T-cell (primary cell): ENCODE data around the gene MBD3L2. TPM values are rescaled to one million over a fixed set of nuclear protein-coding genes. Genes with fewer than 3 reads are reported as not detected.
"Not testable (repeated sequence)": the region's sequence is repeated elsewhere in the genome, so short reads cannot be mapped to it uniquely, and the experiment has no call there.

Experiments used
- ATAC-seq, 4 experiments: fragments of 200-7000 bp in 3 of 4; fragments of 150-1000 bp in 1 of 4; cut with Tn5 transposase; replicated peaks in 1 of 4; 1 replicate in 3 of 4; 2 replicates in 1 of 4; pipeline ENCODE4 v1.10.0; 2021; ENCODE audit warnings: moderate library complexity in 3 of 4, mild to moderate bottlenecking in 2 of 4, moderate number of reproducible peaks in 1 of 4
- CTCF ChIA-PET, 2 donors: fragments of 300-600 bp; sonication (Branson Sonifier 250); formaldehyde crosslinking; loops; one replicate each; lab custom pipeline; 2022; ENCODE audit warnings: antibody characterized with exemption in 2 of 2; lab: Charles Lee
- POLR2A ChIA-PET, 2 donors: fragments of 300-600 bp; sonication (Branson Sonifier 250); formaldehyde crosslinking; loops; one replicate each; lab custom pipeline; 2022; ENCODE audit warnings: antibody characterized with exemption in 2 of 2; lab: Charles Lee
- DNase-seq, 35 experiments: peaks; one replicate each; pipeline versions ENCODE4 v3.0.0 to v3.0.0-alpha.2; 2013 to 2023
- H3K27ac ChIP-seq: one replicate; pipeline ENCODE4 v1.5.1; 2013; ENCODE audit warnings: low read length
- H3K27me3 ChIP-seq, 2 experiments: replicated peaks in 1 of 2; 1 replicate in 1 of 2; 2 replicates in 1 of 2; pipeline versions ENCODE4 v1.6.1 to v1.7.0; 2013; ENCODE audit warnings: low read length in 1 of 2, mixed read lengths in 1 of 2; ENCODE audit not compliant: control insufficient read depth in 2 of 2, insufficient read depth in 2 of 2; ENCODE audit errors: extremely low read depth in 1 of 2
- H3K36me3 ChIP-seq, 2 donors: 1 replicate in 1 of 2; 2 replicates in 1 of 2; pipeline versions ENCODE4 v1.6.1 to v1.7.0; 2013; ENCODE audit warnings: low read length in 1 of 2; ENCODE audit not compliant: control insufficient read depth in 2 of 2, insufficient read depth in 1 of 2; ENCODE audit errors: extremely low read depth in 1 of 2
- H3K4me1 ChIP-seq, 2 experiments: 1 replicate in 1 of 2; 2 replicates in 1 of 2; pipeline versions ENCODE4 v1.6.1 to v1.7.0; 2013; ENCODE audit warnings: low read length in 2 of 2, mixed read lengths in 1 of 2; ENCODE audit not compliant: insufficient read depth in 2 of 2, control insufficient read depth in 1 of 2; ENCODE audit errors: extremely low read depth in 1 of 2
- H3K4me3 ChIP-seq, 2 donors: 1 replicate in 1 of 2; 2 replicates in 1 of 2; pipeline versions ENCODE4 v1.5.1 to v1.7.0; 2013; ENCODE audit warnings: mild to moderate bottlenecking in 2 of 2, low read length in 1 of 2, moderate library complexity in 1 of 2; ENCODE audit not compliant: control insufficient read depth in 1 of 2; ENCODE audit errors: extremely low read depth in 1 of 2
- H3K9me3 ChIP-seq: 2 replicates; pipeline ENCODE4 v1.7.0; 2013
- H3K27ac Mint-ChIP-seq, 2 donors: one replicate each; pipeline ENCODE4 v1.8.0; 2020 to 2021; ENCODE audit warnings: mild to moderate bottlenecking in 2 of 2, mixed read lengths in 2 of 2
- H3K27me3 Mint-ChIP-seq, 2 donors: one replicate each; pipeline ENCODE4 v1.8.0; 2021 to 2022; ENCODE audit warnings: mixed read lengths in 2 of 2
- H3K36me3 Mint-ChIP-seq: one replicate; pipeline ENCODE4 v1.8.0; 2021; ENCODE audit warnings: mixed read lengths
- H3K4me1 Mint-ChIP-seq, 3 donors: one replicate each; pipeline ENCODE4 v1.8.0; 2020 to 2022; ENCODE audit warnings: mixed read lengths in 3 of 3, mild to moderate bottlenecking in 1 of 3
- H3K4me3 Mint-ChIP-seq, 3 donors: one replicate each; pipeline ENCODE4 v1.8.0; 2020 to 2022; ENCODE audit warnings: mild to moderate bottlenecking in 3 of 3, mixed read lengths in 3 of 3, moderate library complexity in 3 of 3
- H3K9me3 Mint-ChIP-seq, 3 donors: one replicate each; pipeline ENCODE4 v1.8.0; 2020 to 2022; ENCODE audit warnings: mixed read lengths in 3 of 3
- WGBS: methylation state at CpG from one replicate; pipeline ENCODE4 v1.1.5; 2013; ENCODE audit warnings: missing lambda C conversion rate; ENCODE audit not compliant: insufficient coverage; 5-methylcytosine and 5-hydroxymethylcytosine counted together
- total RNA-seq, 35 experiments: library from RNA in 6 of 35; stranded (reverse) in 6 of 35; fragments of 120-200 nt in 1 of 35; gene quantifications; one replicate each; pipeline versions ENCODE4 v1.2.1 to v1.2.4 and lab custom pipeline; 2013 to 2026

MBD3L2 gene
- total RNA-seq, 5 donors from 2014 or later (not counting 1 experiment from before 2014, with no cell fraction given): not detected

GRCh38 chr19:7007859-7008258, 41.3 kb upstream of the MBD3L2 start:
- Mint-ChIP-seq H3K36me3 (peaks cover 3% of the 10 kb centered on the region), H3K27me3 (no peaks in the 10 kb centered on the region), H3K27ac (no peak overlapping the region), H3K4me3 (no peak overlapping the region), H3K4me1 (peaks cover 43 to 54% (median 47%) of the 10 kb centered on the region in 3 donors), H3K9me3 (no peaks in the 10 kb centered on the region)
- CTCF ChIA-PET: interaction anchor here in 1 of 2 donors (0.7 kb wide), 1 partner anchor 144 kb away, joined by 9 read pairs; no protein-coding TSS in a partner anchor
- Histone ChIP-seq H3K4me3 (no peak overlapping the region), H3K27me3 (no peaks in the 10 kb centered on the region), H3K4me1 (peaks cover 14 to 26% of the 10 kb centered on the region in 2 experiments), H3K9me3 (no peaks in the 10 kb centered on the region), H3K36me3 (no peaks in the 10 kb centered on the region), H3K27ac (no peak overlapping the region)
- WGBS: 100% methylated on average over 1 of the region's 4 CpGs
- POLR2A ChIA-PET: no interaction called here
- no peak for ATAC-seq
- no peak for DNase-seq

DNA sequence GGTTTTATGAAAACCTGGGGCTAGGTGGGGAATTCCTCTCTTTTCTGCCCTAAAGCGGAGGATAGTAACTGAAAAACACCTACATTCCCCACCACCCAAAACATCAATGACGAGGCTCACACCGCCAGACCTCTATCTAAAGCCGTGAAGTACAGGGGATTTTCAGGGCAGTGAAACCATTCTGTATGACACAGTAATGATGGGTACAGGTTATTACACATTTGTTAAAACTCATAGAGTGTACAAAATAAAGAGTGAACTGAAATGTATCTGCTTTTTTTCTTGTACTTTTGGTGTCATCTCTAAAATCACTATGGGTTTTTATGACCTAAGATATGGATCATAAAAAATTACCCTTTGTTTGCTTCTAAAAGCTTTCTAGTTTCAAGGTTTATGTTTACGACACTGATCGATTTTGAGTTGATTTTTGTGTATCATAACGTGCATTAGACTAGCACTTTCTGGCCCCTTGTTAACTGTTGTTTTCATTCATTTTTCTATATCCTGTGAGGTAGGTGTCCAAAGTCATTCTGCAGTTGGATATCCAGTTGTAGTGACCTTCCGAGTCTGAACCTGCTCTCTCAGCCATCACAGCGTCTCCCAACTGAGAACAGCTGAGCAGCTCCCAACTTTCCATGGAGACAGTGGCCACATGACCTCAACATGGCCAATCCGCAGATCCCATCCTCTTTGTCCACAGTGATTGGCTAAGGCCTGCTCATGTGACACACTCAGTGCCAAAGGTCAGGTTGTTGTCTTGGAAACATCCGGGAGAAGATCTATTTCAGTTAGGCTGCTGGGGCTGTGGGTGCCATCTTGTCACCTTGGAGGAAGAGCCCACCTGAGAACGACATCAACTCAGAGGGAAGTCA, 38.2 kb upstream of the MBD3L2 start:
- H3K27me3 Mint-ChIP-seq: no peaks in the 10 kb centered on the region
- ATAC-seq (peak in 1 of 4 experiments; percentile 25), DNase-seq (no peak)
- peaks cover 49 to 72% (median 51%) of the 10 kb centered on the region in 3 donors for H3K4me1 Mint-ChIP-seq
- H3K4me3 Mint-ChIP-seq: no peak overlapping the region
- H3K27me3 ChIP-seq: no peaks in the 10 kb centered on the region
- H3K9me3 ChIP-seq: no peaks in the 10 kb centered on the region
- H3K27ac Mint-ChIP-seq: peak overlapping the region in 1 of 2 donors; percentile 48
- no peak overlapping the region for H3K27ac ChIP-seq
- no peaks in the 10 kb centered on the region for H3K9me3 Mint-ChIP-seq
- POLR2A ChIA-PET: interaction anchor here in 1 of 2 donors (0.6 kb wide), 1 partner anchor 488 kb away, joined by 3 read pairs; no protein-coding TSS in a partner anchor
- WGBS: 89% methylated on average over 4 of the region's 12 CpGs
- no peaks in the 10 kb centered on the region for H3K36me3 ChIP-seq
- H3K4me3 ChIP-seq: no peak overlapping the region
- CTCF ChIA-PET: no interaction called here
- H3K4me1 ChIP-seq: peaks cover 17 to 33% of the 10 kb centered on the region in 2 experiments
- H3K36me3 Mint-ChIP-seq: peaks cover 3% of the 10 kb centered on the region

- Histone ChIP-seq H3K27ac (no peak overlapping the region), H3K4me1 (peaks cover 11 to 25% of the 10 kb centered on the region in 2 experiments), H3K27me3 (no peaks in the 10 kb centered on the region), H3K36me3 (no peaks in the 10 kb centered on the region), H3K4me3 (no peak overlapping the region), H3K9me3 (no peaks in the 10 kb centered on the region)
- H3K27me3 Mint-ChIP-seq: no peaks in the 10 kb centered on the region
- ChIA-PET POLR2A (no interaction called here), CTCF (no interaction called here)
- ATAC-seq (peak in 3 of 4 experiments; percentile 37 to 72 (median 70)), DNase-seq (no peak)
- no peaks in the 10 kb centered on the region for H3K9me3 Mint-ChIP-seq
- no CpG with 5 or more reads among the region's 4 CpGs for WGBS
- peaks cover 29 to 53% (median 40%) of the 10 kb centered on the region in 3 donors for H3K4me1 Mint-ChIP-seq
- H3K27ac Mint-ChIP-seq: peak overlapping the region; percentile 83 to 89
- no peaks in the 10 kb centered on the region for H3K36me3 Mint-ChIP-seq
- no peak overlapping the region for H3K4me3 Mint-ChIP-seq
Observed at GRCh38 chr19:7013678-7014077, 35.4 kb upstream of the MBD3L2 start.

- no peaks in the 10 kb centered on the region for H3K36me3 Mint-ChIP-seq
- H3K4me1 Mint-ChIP-seq: peaks cover 3 to 15% (median 6%) of the 10 kb centered on the region in 3 donors
- ChIA-PET POLR2A (no interaction called here), CTCF (interaction anchor here in 1 of 2 donors (0.6 kb wide), 1 partner anchor 409 kb away, joined by 3 read pairs; no protein-coding TSS in a partner anchor)
- no peaks in the 10 kb centered on the region for H3K9me3 Mint-ChIP-seq
- ATAC-seq (no peak), DNase-seq (no peak)
- no peak overlapping the region for H3K27ac Mint-ChIP-seq
- WGBS: no CpG with 5 or more reads among the region's 6 CpGs
- Histone ChIP-seq H3K27ac (no peak overlapping the region), H3K27me3 (no peaks in the 10 kb centered on the region), H3K4me1 (peaks cover under 1 to 4% of the 10 kb centered on the region in 2 experiments), H3K36me3 (no peaks in the 10 kb centered on the region), H3K9me3 (no peaks in the 10 kb centered on the region), H3K4me3 (no peak overlapping the region)
- H3K27me3 Mint-ChIP-seq: no peaks in the 10 kb centered on the region
- H3K4me3 Mint-ChIP-seq: no peak overlapping the region
Observed at GRCh38 chr19:7018828-7019227, 30.3 kb upstream of the MBD3L2 start.

DNA sequence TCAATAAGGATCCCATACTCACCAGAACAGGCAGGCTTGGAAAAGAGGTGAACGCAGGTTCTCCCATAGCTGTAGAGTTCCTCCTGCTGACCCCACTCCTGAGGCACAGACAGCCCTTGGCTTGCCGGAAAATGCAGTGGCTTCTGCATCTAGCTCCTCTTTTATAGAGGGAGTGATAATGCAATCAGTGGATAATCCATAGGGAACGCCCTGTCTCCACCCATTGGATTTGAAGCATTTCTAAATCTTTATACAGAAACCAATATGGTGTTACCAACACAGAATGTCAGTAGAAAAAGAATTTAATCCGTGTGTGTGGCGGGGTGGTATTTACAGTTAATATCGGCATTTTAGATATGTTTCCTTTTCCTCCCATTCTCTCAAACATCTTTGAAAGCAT, 27.8 kb upstream of the MBD3L2 start, which contains the start of gene MBD3L2B:
Gene MBD3L2B, minus strand, starts transcription at position 101 of the 400 bp plus-strand sequence. Its CDS starts 34 bp downstream, at position 67.
- H3K27ac Mint-ChIP-seq, H3K27me3 Mint-ChIP-seq, CTCF ChIA-PET, H3K9me3 Mint-ChIP-seq, H3K36me3 Mint-ChIP-seq, H3K27me3 ChIP-seq, H3K4me3 ChIP-seq, POLR2A ChIA-PET, H3K27ac ChIP-seq, H3K9me3 ChIP-seq, DNase-seq, H3K4me1 ChIP-seq, H3K4me1 Mint-ChIP-seq, H3K4me3 Mint-ChIP-seq, ATAC-seq, H3K36me3 ChIP-seq: not testable (repeated sequence)
- WGBS: no CpG with 5 or more reads among the region's 6 CpGs

GRCh38 chr19:7028790-7029189, 20.3 kb upstream of the MBD3L2 start:
- CTCF ChIA-PET, H3K4me1 Mint-ChIP-seq, H3K4me3 ChIP-seq, H3K27me3 ChIP-seq, H3K4me3 Mint-ChIP-seq, H3K36me3 Mint-ChIP-seq, POLR2A ChIA-PET, H3K9me3 ChIP-seq, H3K36me3 ChIP-seq, H3K27ac Mint-ChIP-seq, DNase-seq, H3K4me1 ChIP-seq, ATAC-seq, H3K9me3 Mint-ChIP-seq, H3K27ac ChIP-seq, H3K27me3 Mint-ChIP-seq: not testable (repeated sequence)
- WGBS: no CpG with 5 or more reads among the region's 1 CpG
